Measurements from ENCODE around the gene ZNF213. TPM values are rescaled to one million over a fixed set of nuclear protein-coding genes. Genes with fewer than 3 reads are reported as not detected.

Gene ZNF213
- total RNA-seq, 1 donor from 2014 or later = 13.4 TPM

GRCh38 chr16:3147757-3148104, 12.9 kb downstream of the ZNF213 start:
- H3K4me3 Mint-ChIP-seq (ENCODE audit: unreplicated experiment) = no peak overlapping the region
- H3K9me3 Mint-ChIP-seq (ENCODE audit: unreplicated experiment) = no peaks in the 10 kb centered on the region
- no peaks in the 10 kb centered on the region for H3K27me3 Mint-ChIP-seq (ENCODE audit: unreplicated experiment)
- H3K36me3 Mint-ChIP-seq (ENCODE audit: unreplicated experiment) = no peaks in the 10 kb centered on the region
- no peak for TF ChIP-seq CTCF (IDR thresholded peaks at IDR 0.05)
- H3K27ac Mint-ChIP-seq (ENCODE audit: unreplicated experiment) = no peak overlapping the region
- DNase-seq (ENCODE audit: extremely low spot score, unreplicated experiment) = no peak
- peaks cover 26% of the 10 kb centered on the region for H3K4me1 Mint-ChIP-seq (ENCODE audit: unreplicated experiment)

- H3K27ac Mint-ChIP-seq (ENCODE audit: unreplicated experiment) = peak overlapping the region; percentile 88
- H3K4me1 Mint-ChIP-seq (ENCODE audit: unreplicated experiment) = peaks cover 27% of the 10 kb centered on the region
- H3K36me3 Mint-ChIP-seq (ENCODE audit: unreplicated experiment) = no peaks in the 10 kb centered on the region
- no peak for TF ChIP-seq CTCF (IDR thresholded peaks at IDR 0.05)
- H3K4me3 Mint-ChIP-seq (ENCODE audit: unreplicated experiment) = peak overlapping the region; percentile 83
- no peak for DNase-seq (ENCODE audit: extremely low spot score, unreplicated experiment)
- no peaks in the 10 kb centered on the region for H3K27me3 Mint-ChIP-seq (ENCODE audit: unreplicated experiment)
- no peaks in the 10 kb centered on the region for H3K9me3 Mint-ChIP-seq (ENCODE audit: unreplicated experiment)
Observed at GRCh38 chr16:3148256-3149192, 13.7 kb downstream of the ZNF213 start.

GRCh38 chr16:3149193-3149530, 14.3 kb downstream of the ZNF213 start:
- no peaks in the 10 kb centered on the region for H3K27me3 Mint-ChIP-seq (ENCODE audit: unreplicated experiment)
- H3K36me3 Mint-ChIP-seq (ENCODE audit: unreplicated experiment) = no peaks in the 10 kb centered on the region
- no peak for TF ChIP-seq CTCF (IDR thresholded peaks at IDR 0.05)
- peaks cover 27% of the 10 kb centered on the region for H3K4me1 Mint-ChIP-seq (ENCODE audit: unreplicated experiment)
- peak overlapping the region; percentile 83 for H3K4me3 Mint-ChIP-seq (ENCODE audit: unreplicated experiment)
- no peak for DNase-seq (ENCODE audit: extremely low spot score, unreplicated experiment)
- peak overlapping the region; percentile 88 for H3K27ac Mint-ChIP-seq (ENCODE audit: unreplicated experiment)
- no peaks in the 10 kb centered on the region for H3K9me3 Mint-ChIP-seq (ENCODE audit: unreplicated experiment)

- peak overlapping the region; percentile 83 for H3K4me3 Mint-ChIP-seq (ENCODE audit: unreplicated experiment)
- H3K4me1 Mint-ChIP-seq (ENCODE audit: unreplicated experiment) = peaks cover 27% of the 10 kb centered on the region
- no peak for DNase-seq (ENCODE audit: extremely low spot score, unreplicated experiment)
- TF ChIP-seq CTCF (IDR thresholded peaks at IDR 0.05) = peak; percentile 53
- H3K36me3 Mint-ChIP-seq (ENCODE audit: unreplicated experiment) = no peaks in the 10 kb centered on the region
- H3K27ac Mint-ChIP-seq (ENCODE audit: unreplicated experiment) = peak overlapping the region; percentile 88
- no peaks in the 10 kb centered on the region for H3K9me3 Mint-ChIP-seq (ENCODE audit: unreplicated experiment)
- no peaks in the 10 kb centered on the region for H3K27me3 Mint-ChIP-seq (ENCODE audit: unreplicated experiment)
Observed at GRCh38 chr16:3149630-3150345, 15.0 kb downstream of the ZNF213 start.
